A549 (cell line): ENCODE results near the gene OR7A10. TPM values are rescaled to one million over a fixed set of nuclear protein-coding genes. Genes with fewer than 3 reads are reported as not detected.

Experiments used
- ATAC-seq, 2 experiments: fragments of 200-7000 bp in 1 of 2; fragments of >200 bp in 1 of 2; cut with Nextera tagmentation in 1 of 2; cut with Tn5 transposase in 1 of 2; 3 replicates each; pipeline versions ENCODE4 v1.8.0 to v1.9.1; 2018 to 2020; ENCODE audit warnings: mild to moderate bottlenecking in 1 of 2, moderate library complexity in 1 of 2
- CTCF ChIA-PET: fragments of 300-600 bp; sonication (Branson Sonifier 250); formaldehyde crosslinking; extraction: SDS; loops from one replicate; lab custom pipeline; 2021; ENCODE audit warnings: antibody characterized with exemption, inconsistent platforms; lab: Yijun Ruan, JAX
- POLR2A ChIA-PET: fragments of 350-600 bp; formaldehyde crosslinking; extraction: SDS; loops from one replicate; lab custom pipeline; 2021; ENCODE audit warnings: antibody characterized with exemption, inconsistent platforms; lab: Yijun Ruan, JAX
- DNase-seq, 2 experiments: peaks; one replicate each; pipeline versions ENCODE4 v3.0.0 to v3.0.0-alpha.2; 2011 to 2016; ENCODE audit warnings: low read depth in 1 of 2, low spot score in 1 of 2
- FAIRE-seq: peaks from 2 replicates; lab custom pipeline; 2011; peaks lifted over from hg19 to GRCh38; lab: Jason Lieb, UNC
- H3K27ac ChIP-seq, 2 experiments: fragments of >200 bp; sonication (Bioruptor Twin); formaldehyde crosslinking; 3 replicates each; pipeline ENCODE4 v1.5.1; 2016 to 2017
- H3K4me1 ChIP-seq: fragments of >200 bp; sonication (Bioruptor Twin); formaldehyde crosslinking; 3 replicates; pipeline ENCODE4 v1.6.1; 2016
- H3K4me2 ChIP-seq: fragments of >200 bp; sonication (Bioruptor Twin); formaldehyde crosslinking; 3 replicates; pipeline ENCODE4 v1.6.1; 2016
- H3K4me3 ChIP-seq: fragments of >200 bp; sonication (Bioruptor Twin); formaldehyde crosslinking; 3 replicates; pipeline ENCODE4 v1.5.1; 2016
- H3K9me3 ChIP-seq: fragments of >200 bp; sonication (Bioruptor Twin); formaldehyde crosslinking; 3 replicates; pipeline ENCODE4 v1.6.1; 2016
- CBX2 ChIP-seq: fragments of 200-600 bp; sonication (generic); IDR thresholded peaks from 2 replicates; pipeline ENCODE4 v1.6.1; 2016; ENCODE audit warnings: low read depth, mild to moderate bottlenecking, borderline replicate concordance
- CEBPB ChIP-seq, 2 experiments: fragments of >200 bp in 1 of 2; sonication (Bioruptor Twin) in 1 of 2; formaldehyde crosslinking in 1 of 2; IDR thresholded peaks; 2 replicates each; pipeline ENCODE4 v1.6.1; 2012 to 2016
- CHD4 ChIP-seq: fragments of 200-600 bp; sonication (generic); IDR thresholded peaks from 2 replicates; pipeline ENCODE4 v1.6.1; 2016; ENCODE audit warnings: antibody characterized with exemption, mild to moderate bottlenecking, borderline replicate concordance
- ELK1 ChIP-seq: fragments of 150-350 bp; IDR thresholded peaks from 2 replicates; pipeline ENCODE4 v1.6.1; 2014; ENCODE audit warnings: low read depth, mild to moderate bottlenecking, low read length
- EP300 ChIP-seq, 2 experiments: fragments of >200 bp; sonication (Bioruptor Twin); formaldehyde crosslinking; IDR thresholded peaks; 2 replicates in 1 of 2; 3 replicates in 1 of 2; pipeline ENCODE4 v1.6.1; 2016 to 2017
- HDAC2 ChIP-seq: fragments of 200-600 bp; sonication (generic); IDR thresholded peaks from 2 replicates; pipeline ENCODE4 v1.6.1; 2016
- HOXB5 ChIP-seq: fragments of 250-450 bp; sonication (Bioruptor Pico); IDR thresholded peaks from 2 replicates; pipeline ENCODE4 v1.5.0; 2020; ENCODE audit warnings: mild to moderate bottlenecking, moderate library complexity
- JUN ChIP-seq, 2 experiments: fragments of >200 bp; sonication (Bioruptor Twin); formaldehyde crosslinking; IDR thresholded peaks; 2 replicates in 1 of 2; 3 replicates in 1 of 2; pipeline ENCODE4 v1.6.1; 2016 to 2017
- KDM1A ChIP-seq: fragments of 200-600 bp; sonication (generic); IDR thresholded peaks from 2 replicates; pipeline ENCODE4 v1.6.1; 2016; ENCODE audit warnings: low read depth, mild to moderate bottlenecking
- MAFK ChIP-seq: fragments of 450-650 bp; IDR thresholded peaks from 2 replicates; pipeline ENCODE4 v1.6.1; 2014; ENCODE audit not compliant: partially characterized antibody
- NFE2L2 ChIP-seq: fragments of 150-350 bp; conservative IDR thresholded peaks from 2 replicates; pipeline ENCODE4 v1.6.1; 2014; ENCODE audit warnings: low read length
- PBX3 ChIP-seq: IDR thresholded peaks from 2 replicates; pipeline ENCODE4 v1.6.1; 2012
- POLR2AphosphoS2 ChIP-seq: conservative IDR thresholded peaks from 2 replicates; pipeline ENCODE4 v1.6.1; 2012; ENCODE audit warnings: low read length, improper control_type of control experiment, inconsistent platforms
- RAD21 ChIP-seq, 2 experiments: fragments of >200 bp in 1 of 2; sonication (Bioruptor Twin) in 1 of 2; formaldehyde crosslinking in 1 of 2; IDR thresholded peaks in 1 of 2; conservative IDR thresholded peaks in 1 of 2; 2 replicates in 1 of 2; 3 replicates in 1 of 2; pipeline ENCODE4 v1.6.1; 2012 to 2018; ENCODE audit warnings: inconsistent platforms in 1 of 2
- RCOR1 ChIP-seq: fragments of 150-350 bp; IDR thresholded peaks from 2 replicates; pipeline ENCODE4 v1.6.1; 2014; ENCODE audit warnings: antibody characterized with exemption, low read length, low read depth
- REST ChIP-seq: fragments of 200-600 bp; sonication (generic); IDR thresholded peaks from 2 replicates; pipeline ENCODE4 v1.6.1; 2016; ENCODE audit warnings: antibody characterized with exemption, mild to moderate bottlenecking, moderate library complexity
- RFX5 ChIP-seq: fragments of 450-650 bp; IDR thresholded peaks from 2 replicates; pipeline ENCODE4 v1.7.1; 2014; ENCODE audit warnings: antibody characterized with exemption, mild to moderate bottlenecking, moderate library complexity
- SREBF2 ChIP-seq: fragments of 450-650 bp; IDR thresholded peaks from 2 replicates; pipeline ENCODE4 v1.6.1; 2014; ENCODE audit warnings: mild to moderate bottlenecking, moderate library complexity
- TP53 ChIP-seq: fragments of 250-450 bp; sonication (Bioruptor Pico); IDR thresholded peaks from 2 replicates; pipeline ENCODE4 v1.5.0; 2021; ENCODE audit warnings: mild to moderate bottlenecking, moderate library complexity
- USF2 ChIP-seq: fragments of 450-650 bp; IDR thresholded peaks from 2 replicates; pipeline ENCODE4 v1.6.1; 2014; ENCODE audit warnings: antibody characterized with exemption
- ZC3H11A ChIP-seq: fragments of 450-650 bp; IDR thresholded peaks from 2 replicates; pipeline ENCODE4 v1.6.1; 2014; ENCODE audit warnings: antibody characterized with exemption, mild to moderate bottlenecking
- WGBS: methylation state at CpG from one replicate; pipeline ENCODE4 v1.1.6; 2017; ENCODE audit errors: missing lambda C conversion rate; 5-methylcytosine and 5-hydroxymethylcytosine counted together
- polyA plus RNA-seq, 4 experiments: library from polyadenylated mRNA; depleted of rRNA in 3 of 4; stranded (reverse); fragments of >200 nt; fragmentation: RNase III in 1 of 4; extraction: RNeasy Plus Mini Kit Qiagen cat#74134 plus additional on column Dnase treatment in 1 of 4; gene quantifications; 2 replicates in 3 of 4; 3 replicates in 1 of 4; pipeline ENCODE4 v1.2.3, GENCODE V29; 2011 to 2017

Gene OR7A10
- polyA plus RNA-seq, 2 of the 4 experiments (the other 2 are of a cell fraction), result not detected

- ChIA-PET CTCF (no interaction called here), POLR2A (no interaction called here)
- no peak for FAIRE-seq
- TF ChIP-seq ELK1 (no peak), USF2 (no peak), RAD21 (conservative IDR thresholded peaks at IDR 0.05 in 1 of 2, IDR thresholded peaks at IDR 0.05 in 1 of 2) (no peak), KDM1A (no peak), CHD4 (no peak), TP53 (CRISPR knock-in tag) (no peak)
- H3K4me2 ChIP-seq, result no peak overlapping the region
- H3K9me3 ChIP-seq, result no peaks in the 10 kb centered on the region
- ATAC-seq, result no peak
- WGBS, result 24% methylated on average over 9 of the region's 9 CpGs
- no peak overlapping the region for H3K27ac ChIP-seq
- no peaks in the 10 kb centered on the region for H3K4me1 ChIP-seq
- DNase-seq, result no peak
- H3K4me3 ChIP-seq, result no peak overlapping the region
Observed at GRCh38 chr19:14809272-14810057, 39.3 kb downstream of the OR7A10 start.

GRCh38 chr19:14804765-14805164 lies 44.0 kb downstream of the OR7A10 start:
- H3K27ac ChIP-seq, result no peak overlapping the region
- H3K4me3 ChIP-seq, result no peak overlapping the region
- H3K4me1 ChIP-seq, result no peaks in the 10 kb centered on the region
- FAIRE-seq (no peak), ATAC-seq (no peak), DNase-seq (no peak)
- CTCF ChIA-PET, result no interaction called here
- H3K4me2 ChIP-seq, result no peak overlapping the region
- 54% methylated on average over 3 of the region's 3 CpGs for WGBS
- no peak for TF ChIP-seq MAFK
- TF ChIP-seq JUN (IDR thresholded peaks at IDR 0.05), result no peak
- no peak for TF ChIP-seq NFE2L2
- no peak for TF ChIP-seq USF2
- no peak for TF ChIP-seq EP300 (IDR thresholded peaks at IDR 0.05)
- no peak for TF ChIP-seq RFX5
- no peak for TF ChIP-seq HDAC2
- no peak for TF ChIP-seq CBX2
- no peak for TF ChIP-seq PBX3
- no peak for TF ChIP-seq POLR2AphosphoS2
- no peak for TF ChIP-seq SREBF2
- TF ChIP-seq ZC3H11A, result no peak
- TF ChIP-seq HOXB5, result no peak
- no peak for TF ChIP-seq CEBPB (IDR thresholded peaks at IDR 0.05)
- no peak for TF ChIP-seq REST
- TF ChIP-seq CHD4, result no peak
- no peak for TF ChIP-seq RCOR1
- H3K9me3 ChIP-seq, result no peaks in the 10 kb centered on the region
- POLR2A ChIA-PET, result no interaction called here
